ENCODE data around the gene ZC3H14.

ZC3H14 gene

DNA sequence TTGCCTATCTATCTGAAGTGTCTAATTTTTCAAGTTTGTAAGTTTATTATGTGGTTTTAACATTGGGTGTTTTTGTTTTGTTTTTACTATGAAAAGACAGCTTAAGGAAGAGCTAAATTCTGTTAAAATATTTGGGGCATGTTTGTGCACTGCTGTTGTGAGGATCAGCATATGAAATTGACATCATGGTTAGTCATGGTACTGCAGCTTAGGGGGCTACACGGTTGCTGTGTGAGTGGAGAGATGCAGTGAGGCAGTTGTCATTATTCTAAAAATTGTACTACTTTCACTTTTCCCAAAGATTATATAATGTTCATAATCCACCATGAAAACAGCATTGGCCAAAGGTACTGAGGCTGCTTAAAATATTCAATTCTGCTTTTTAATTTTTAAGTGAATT, 49.0 kb downstream of the ZC3H14 start:
- DNase-seq, result no peak

DNA sequence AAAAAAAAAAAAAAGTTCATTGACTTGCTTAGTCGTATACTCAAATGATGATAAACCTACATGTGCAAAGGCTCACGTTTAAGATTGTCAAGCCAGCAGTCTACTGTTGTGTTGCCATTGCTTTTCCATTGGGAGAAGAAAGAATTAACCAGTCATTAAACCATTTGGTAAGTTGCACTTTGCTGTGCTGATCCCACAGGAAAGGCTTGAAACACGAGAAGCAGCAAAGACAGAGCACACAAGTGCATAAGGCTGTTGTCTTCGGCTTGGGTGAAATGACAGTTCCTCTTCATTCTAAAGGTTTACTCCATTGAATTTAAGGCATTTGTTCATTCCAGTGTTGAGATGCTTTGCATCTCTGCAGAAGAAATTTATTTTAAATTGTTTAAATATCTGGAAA, 50.1 kb downstream of the ZC3H14 start:
- DNase-seq, result no peak

DNA sequence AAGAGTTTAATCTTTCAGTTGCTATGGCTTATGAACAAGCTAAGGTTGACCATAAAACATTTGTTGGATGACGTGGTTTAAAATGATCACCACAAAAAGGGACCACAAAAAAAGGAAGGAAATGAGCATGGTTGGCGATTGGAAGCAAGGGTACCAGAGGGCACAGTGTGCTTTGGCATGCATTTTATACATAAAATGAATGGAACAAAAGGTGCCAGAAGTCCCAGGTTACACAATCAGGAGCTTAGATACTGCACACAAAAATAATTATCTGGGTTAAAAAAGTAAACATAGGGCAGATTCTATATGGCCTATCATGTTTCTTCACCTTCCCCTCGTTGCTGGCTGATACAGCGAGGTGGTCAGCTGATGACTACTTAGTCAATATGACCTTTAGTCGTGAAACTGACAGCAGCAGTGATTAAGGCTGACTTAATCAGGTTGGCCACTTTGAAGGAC, 50.7 kb downstream of the ZC3H14 start:
- DNase-seq, result no peak

DNA sequence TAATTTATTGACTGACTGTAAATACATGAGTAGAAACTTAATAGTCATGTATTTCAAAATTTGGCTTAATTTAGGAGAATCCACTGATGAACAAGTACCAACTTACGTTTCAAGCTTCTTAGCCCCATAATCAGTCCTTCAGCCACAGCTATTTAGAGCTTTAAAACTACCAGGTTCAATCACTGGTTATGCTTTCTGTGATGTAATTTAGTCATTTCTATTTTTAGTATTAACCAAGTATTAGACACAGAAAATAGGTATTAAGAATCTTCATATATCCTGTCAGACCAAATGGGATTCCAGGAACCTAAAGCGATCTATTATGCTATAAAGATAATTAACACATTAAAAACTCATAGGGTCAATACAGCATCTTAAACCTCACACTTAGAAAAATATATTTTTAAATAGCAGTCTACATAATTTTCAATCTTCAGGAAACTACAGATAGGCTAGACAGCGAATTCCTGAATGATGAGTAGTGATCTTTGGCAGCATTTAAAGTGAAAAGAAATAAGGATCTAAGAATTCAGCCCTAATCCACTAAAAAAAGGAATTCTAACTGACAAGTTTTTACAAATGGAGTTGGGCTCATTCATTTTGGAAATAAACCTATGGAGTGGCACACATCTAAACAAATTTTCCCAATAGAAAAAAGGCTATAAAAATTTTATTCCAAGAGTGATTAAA, 51.5 kb downstream of the ZC3H14 start:
- no peak for DNase-seq

DNA sequence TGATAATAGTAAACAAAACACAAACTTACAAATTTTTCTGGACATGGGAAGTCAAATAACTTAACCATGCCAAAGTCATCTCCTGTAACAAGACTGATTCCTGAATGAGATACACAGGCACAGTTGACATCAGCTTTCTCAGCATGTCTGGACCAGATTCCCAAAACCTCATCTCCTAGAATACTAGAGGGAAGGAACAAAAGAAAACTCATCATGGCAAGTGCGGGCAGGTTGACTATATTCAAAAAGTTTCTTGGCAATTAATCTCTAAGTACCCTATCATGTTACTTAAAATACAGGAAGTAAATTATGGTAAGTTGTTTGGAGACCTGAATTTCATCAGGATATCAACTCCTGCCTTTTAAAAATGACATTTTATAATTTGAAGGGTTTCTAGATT, 53.9 kb downstream of the ZC3H14 start:
- no peak for DNase-seq

DNA sequence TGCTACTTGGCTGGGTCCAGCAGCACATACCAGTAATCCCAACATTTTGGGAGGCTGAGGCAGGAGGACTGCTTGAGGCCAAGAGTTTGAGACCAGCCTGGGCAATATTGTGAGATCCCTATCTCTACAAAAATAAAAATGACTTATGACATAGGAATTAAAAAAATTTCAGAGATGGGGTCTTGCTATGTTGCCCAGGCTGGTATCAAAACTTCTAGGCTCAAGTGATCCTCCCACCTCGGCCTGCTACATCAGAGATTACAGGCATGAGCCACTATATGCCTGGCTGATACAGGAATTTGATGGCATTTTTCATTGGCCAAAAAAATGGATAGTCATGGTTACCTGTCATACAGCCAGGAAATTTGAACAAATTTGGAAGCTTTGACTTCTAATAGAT, 54.6 kb downstream of the ZC3H14 start:
- no peak for DNase-seq

DNA sequence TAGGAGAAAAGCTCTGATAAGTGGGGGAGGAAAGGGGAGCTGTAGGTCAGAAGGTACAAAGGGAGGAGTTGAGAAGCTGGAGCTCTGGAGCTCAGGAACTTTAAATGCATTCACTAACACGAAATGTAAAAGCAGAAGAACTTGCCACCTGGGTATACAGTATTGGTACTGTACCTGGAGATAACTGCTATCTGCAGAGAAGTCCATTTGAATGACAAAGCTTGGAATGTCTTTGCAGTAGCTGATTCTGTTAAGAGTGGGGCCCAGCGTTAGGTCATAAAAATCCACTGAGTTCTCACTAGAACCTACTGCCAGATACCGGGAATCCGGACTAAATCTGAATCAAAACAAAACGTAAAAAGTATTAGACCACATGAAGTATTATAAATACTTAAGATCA, 55.6 kb downstream of the ZC3H14 start:
- no peak for DNase-seq

DNA sequence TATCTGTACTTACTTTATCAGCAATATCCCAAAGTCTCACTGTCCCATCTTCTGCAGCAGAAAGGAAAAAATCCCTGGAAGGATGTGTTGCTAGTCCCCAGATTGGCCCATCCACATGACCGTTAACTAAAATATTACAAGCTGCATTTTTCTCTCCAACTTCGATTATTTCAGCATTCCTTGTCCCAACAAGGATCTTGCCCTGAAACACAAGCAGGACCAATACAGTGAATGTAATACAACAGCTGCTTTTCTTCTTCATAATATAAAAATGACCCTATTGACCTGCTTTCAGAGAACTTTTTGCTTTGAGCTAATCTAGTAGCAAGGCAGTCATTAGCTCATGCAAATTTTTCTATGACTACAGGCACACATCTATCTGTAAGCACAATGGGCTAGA, 58.3 kb downstream of the ZC3H14 start:
- no peak for DNase-seq

DNA sequence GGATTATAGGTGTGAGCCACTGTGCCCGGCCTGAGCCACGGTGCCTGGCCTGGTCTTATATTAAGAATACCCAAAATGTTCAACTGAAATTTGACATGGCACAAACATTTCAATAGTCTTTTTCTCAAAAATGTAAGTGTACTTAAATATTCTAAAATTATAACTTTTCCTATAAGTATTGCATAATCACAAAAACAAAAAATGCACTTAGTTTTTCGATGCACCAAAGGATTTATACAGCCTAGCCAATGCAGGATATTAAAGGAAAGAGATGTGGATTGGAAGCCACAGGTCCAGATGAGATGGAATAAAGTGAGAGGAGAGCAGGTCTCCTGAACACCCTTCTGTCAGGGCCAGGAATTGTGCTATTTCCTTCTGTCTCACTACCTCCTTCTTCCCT, 62.8 kb downstream of the ZC3H14 start:
- no peak for DNase-seq

DNA sequence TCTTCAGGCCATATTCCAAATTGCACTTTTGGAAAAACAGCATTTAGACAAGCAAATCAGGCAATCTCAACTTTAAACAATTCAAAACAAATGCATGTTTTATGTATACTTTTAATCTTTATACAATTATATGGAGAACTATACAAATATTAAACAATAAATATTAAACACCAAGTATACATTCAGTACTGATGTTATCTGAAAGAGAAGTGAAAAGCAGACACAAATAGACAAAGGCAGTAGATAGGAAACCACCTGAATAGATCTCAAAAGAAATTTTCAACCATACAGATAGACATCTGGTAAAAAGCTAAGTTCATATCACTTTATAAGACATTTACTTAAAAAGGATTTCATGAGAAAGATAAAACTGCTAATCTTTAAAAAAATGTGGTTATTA, 65.2 kb downstream of the ZC3H14 start:
- no peak for DNase-seq

DNA sequence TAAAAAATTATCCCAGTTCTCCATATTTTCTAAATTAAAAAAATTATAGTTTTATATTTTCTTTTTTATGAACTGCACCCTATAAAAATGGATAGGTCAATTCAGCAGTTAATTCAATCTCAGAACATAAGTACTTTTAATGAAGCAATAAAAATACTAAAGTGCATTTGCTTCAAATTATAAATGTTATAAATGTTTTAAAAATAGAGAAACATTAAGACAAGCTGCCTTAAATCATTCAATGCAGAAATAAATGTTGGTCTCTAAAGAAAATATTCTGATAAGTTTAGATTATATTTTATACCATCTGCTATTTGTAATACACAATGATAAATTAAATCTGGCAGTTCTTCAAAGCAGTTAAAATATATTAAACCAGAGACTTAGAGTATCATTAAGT, 65.6 kb downstream of the ZC3H14 start:
- DNase-seq, result no peak

DNA sequence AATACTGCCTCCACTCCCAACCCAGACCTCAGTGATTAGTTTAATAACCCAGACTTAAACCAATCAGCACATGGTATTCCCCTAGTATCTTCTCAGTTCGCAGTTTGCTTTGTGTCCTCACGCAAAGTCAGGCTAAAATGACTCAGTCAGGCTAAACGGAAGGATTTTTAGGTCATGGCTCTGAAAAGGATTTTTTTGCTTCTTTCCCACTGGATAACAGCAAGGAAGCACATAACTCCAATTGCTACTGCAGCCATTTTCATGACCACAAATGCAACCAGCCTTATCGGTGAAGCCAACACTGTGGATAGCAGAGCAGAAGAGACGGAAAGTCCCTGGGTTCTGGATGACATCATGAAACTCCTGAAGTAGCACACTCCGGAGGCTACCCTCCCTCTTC, 67.7 kb downstream of the ZC3H14 start:
- no peak for DNase-seq

DNA sequence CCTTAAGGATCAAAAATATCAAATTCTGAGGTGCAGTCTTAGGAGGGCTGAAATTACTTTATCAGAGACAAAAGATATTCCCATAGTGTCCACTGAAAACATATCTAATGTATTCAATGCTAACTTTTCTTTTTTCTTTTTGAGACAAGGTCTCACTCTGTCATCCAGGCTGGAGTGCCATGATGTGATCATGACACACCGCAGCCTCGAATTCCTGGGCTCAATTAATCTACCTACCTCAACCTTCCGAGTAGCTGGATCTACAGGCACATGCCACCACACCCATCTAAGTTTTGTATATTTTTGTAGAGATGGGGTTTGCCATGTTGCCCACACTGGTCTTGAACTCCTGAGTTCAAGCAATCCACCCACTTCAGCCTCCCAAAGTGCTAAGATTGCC, 68.3 kb downstream of the ZC3H14 start:
- DNase-seq, result no peak

DNA sequence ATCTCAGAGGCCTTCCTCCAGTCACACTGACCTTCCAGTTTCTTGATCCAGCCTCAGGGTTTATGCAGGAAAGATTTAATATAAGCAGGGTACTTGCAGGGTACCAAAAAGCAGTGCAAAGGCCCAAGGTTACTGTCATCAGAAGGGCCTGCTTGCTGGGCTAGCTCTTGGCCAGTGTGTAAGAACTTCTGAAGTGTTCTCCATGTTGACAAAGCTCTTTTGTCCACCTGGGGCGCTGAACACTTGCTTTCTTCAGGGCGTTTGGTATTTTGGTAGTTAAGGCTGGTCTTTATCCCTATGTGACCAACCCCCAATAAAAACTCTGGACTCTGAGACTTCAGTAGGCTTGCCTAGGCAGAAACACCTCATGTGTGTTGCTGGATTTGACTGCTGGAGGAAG, 69.7 kb downstream of the ZC3H14 start:
- no peak for DNase-seq

DNA sequence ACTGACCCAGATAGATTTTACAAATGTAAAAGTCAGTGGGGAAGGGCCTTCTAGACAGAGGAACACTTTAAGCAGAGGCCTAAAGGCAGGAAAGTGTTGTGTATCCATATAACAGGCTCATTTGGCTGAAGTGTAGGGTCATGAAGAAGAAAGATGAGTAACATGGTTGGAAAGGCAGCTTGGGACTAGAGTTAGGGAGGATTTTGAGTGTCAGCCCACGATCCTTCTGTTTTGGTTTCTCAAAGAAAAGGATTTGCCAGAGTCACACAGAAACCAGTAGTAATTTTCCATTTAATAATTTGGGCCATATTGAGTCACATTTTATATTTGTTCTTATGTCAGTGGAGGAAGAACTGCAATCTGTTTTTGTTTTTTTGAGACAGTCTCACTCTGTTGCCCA, 76.4 kb downstream of the ZC3H14 start:
- DNase-seq, result no peak

DNA sequence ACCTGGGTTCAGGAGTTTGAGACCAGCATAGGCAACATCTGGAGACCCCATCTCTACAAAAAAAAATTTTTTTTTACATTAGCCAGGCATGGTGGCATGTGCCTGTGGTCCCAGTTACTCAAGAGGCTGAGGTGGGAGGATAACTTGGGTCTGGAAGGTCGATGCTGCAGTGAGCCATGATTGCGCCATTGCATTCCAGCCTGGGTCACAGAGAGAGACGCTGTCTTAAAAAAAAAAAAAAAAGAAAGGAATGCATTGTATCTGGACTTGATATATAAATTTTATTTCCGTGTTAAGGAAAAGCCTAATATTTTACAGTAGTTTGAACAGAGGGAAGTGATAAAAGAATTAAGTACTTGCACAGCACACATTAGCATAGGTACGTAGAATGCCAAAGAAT, 97.2 kb downstream of the ZC3H14 start:
- DNase-seq, result no peak

DNA sequence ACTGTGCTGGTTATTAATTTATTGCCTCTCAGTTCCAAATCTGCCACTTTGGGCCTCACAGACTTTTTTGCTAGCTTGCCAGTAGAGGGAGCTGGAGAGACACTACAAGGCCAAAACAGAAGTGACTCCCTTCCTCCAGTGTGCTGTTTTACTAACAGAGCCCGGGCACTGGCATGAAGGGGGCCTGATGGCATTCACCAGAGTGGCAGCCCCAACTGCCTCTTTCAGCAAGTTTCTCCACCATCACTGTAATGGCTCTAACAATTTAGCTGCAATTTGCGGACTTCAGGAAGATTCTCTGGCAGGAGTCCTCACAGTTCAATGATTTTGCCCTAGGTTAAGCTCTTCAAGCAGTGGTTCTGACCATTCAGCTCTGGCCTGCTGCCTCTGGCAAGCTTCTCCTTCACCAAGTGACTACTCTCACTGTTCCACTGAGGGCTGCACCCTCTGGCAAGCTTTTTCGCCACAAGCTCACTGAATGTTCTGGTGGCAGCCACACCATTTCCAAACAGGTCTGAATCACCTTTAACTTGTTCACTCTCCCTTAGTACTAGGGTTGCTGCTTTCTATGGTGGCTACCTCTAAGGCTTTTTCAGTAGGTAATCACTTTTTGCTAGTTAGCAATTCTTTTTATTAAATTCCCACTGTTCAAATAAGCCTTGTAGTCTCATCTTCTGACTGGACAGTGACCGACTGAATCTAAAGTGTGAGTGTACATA, 104.9 kb downstream of the ZC3H14 start:
- peak; percentile 15 for DNase-seq

DNA sequence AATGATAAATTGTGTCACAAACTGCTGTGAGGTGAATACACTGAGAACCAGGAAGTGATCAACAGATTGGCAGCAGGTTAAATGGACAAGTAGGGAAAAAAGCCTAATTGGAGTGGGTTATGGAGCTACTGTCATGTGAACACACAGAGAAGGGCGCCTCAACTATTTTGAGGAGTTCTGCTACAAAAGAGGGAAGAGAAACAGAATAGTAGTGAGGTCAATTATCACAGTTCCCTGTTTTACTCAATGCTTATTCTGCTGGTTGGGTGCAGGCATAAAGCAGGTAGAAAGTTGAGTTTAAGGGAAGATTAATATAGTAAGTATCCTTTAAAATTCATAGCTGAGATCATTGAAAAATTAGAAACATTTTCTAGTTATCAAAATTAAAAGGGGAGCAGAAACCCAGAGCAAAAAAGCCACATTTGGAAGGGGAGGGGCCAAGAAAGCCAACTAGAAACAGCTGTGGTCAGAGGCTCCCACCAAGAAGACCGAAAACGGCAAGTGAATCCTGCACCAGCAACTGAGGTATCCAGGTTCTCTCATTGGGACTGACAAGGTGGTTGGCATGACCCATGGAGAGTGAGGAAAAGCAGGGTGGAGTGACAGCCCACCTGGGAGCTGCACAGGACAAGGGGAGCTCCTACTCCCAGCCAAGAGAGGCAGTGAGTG, 105.7 kb downstream of the ZC3H14 start:
- no peak for DNase-seq

DNA sequence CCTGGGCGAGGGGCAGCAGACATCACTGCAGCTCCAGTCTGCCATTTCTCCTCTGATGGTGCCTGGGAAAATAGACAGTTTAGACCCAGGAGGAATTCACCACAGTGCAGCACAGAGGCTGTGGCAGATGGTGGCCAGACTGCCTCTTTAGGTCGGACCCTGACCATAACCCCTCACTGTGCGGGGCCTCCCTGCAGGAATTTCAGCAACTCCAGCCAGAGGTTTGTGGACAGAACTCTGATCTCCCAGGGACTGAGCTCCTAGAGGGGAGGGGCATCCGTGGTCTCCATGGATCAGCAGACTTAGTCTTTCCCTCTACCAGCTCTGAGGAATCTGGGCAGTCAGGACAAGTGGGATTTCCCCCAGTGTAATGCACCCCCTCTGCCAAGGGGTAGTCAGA, 106.5 kb downstream of the ZC3H14 start:
- no peak for DNase-seq

Data from activated CD4-positive, alpha-beta T cell treated with anti-CD3 and anti-CD28 coated beads, Interleukin-2, amount 50 U/mL, for 1 hour (primary cell).